ENCODE data around the gene ZNF441.

DNA sequence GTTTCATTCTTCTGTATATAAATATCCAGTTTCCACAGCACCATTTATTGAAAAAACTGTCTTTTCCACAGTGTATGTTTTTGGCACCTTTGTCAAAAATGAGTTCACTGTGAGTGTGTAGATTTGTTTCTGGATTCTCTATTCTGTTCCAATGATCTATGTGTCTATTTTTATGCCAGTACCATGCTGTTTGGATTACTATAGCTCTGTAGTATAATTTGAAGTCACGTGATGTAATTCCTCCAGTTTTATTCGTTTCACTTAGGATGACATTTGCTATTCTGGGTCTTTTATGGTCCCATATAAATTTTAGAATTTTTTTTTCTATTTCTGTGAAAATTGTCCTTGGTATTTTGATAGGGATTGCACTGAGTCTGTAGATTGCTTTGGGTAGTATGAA, 17.0 kb upstream of the ZNF441 start:
- TF ChIP-seq CTCF (IDR thresholded peaks at IDR 0.05 in 4 of 5, conservative IDR thresholded peaks at IDR 0.05 in 1 of 5) (no peak), POLR2A (IDR thresholded peaks at IDR 0.05) (no peak)
